IMR-90 (cell line): Measurements from ENCODE around the gene MARCHF6.

Experiments
- BHLHE40 ChIP-seq: fragments of 150-350 bp; IDR thresholded peaks from 2 replicates; pipeline ENCODE4 v1.6.1; 2016; ENCODE audit warnings: mild to moderate bottlenecking, low read depth, low read length
- CEBPB ChIP-seq: IDR thresholded peaks from 2 replicates; pipeline ENCODE4 v1.6.1; 2012; ENCODE audit warnings: low read depth, low read length, improper control_type of control experiment
- CHD1 ChIP-seq: IDR thresholded peaks from 2 replicates; pipeline ENCODE4 v1.6.1; 2012; ENCODE audit warnings: low read depth, low read length, improper control_type of control experiment
- MAZ ChIP-seq: IDR thresholded peaks from 2 replicates; pipeline ENCODE4 v1.6.1; 2012; ENCODE audit warnings: low read depth, mild to moderate bottlenecking, low read length, improper control_type of control experiment, moderate library complexity, borderline replicate concordance
- MXI1 ChIP-seq: IDR thresholded peaks from 2 replicates; pipeline ENCODE4 v1.6.1; 2012; ENCODE audit warnings: low read depth, mild to moderate bottlenecking, low read length, moderate library complexity, borderline replicate concordance
- POLR2A ChIP-seq: IDR thresholded peaks from 2 replicates; pipeline ENCODE4 v1.6.1; 2012; ENCODE audit warnings: mild to moderate bottlenecking, low read depth, low read length
- RAD21 ChIP-seq: IDR thresholded peaks from 2 replicates; pipeline ENCODE4 v1.6.1; 2012; ENCODE audit warnings: low read length, improper control_type of control experiment
- RCOR1 ChIP-seq: IDR thresholded peaks from 2 replicates; pipeline ENCODE4 v1.6.1; 2012; ENCODE audit warnings: mild to moderate bottlenecking, low read length, improper control_type of control experiment; ENCODE audit not compliant: insufficient replicate concordance
- RFX5 ChIP-seq: IDR thresholded peaks from 2 replicates; pipeline ENCODE4 v1.8.0; 2012; ENCODE audit warnings: low read depth, mild to moderate bottlenecking, low read length, moderate library complexity
- SMC3 ChIP-seq: fragments of 150-350 bp; IDR thresholded peaks from 2 replicates; pipeline ENCODE4 v1.6.1; 2016; ENCODE audit warnings: low read depth, mild to moderate bottlenecking, antibody characterized with exemption, low read length, moderate library complexity
- TF ChIP-seq, protein P1 (sequence below): fragments of 150-350 bp; IDR thresholded peaks from 2 replicates; pipeline ENCODE4 v1.6.1; 2017; ENCODE audit warnings: mild to moderate bottlenecking, antibody characterized with exemption, low read length, low read depth
- TF ChIP-seq, protein P2 (sequence below): conservative IDR thresholded peaks from 2 replicates; pipeline ENCODE4 v1.5.1; 2012; ENCODE audit warnings: mild to moderate bottlenecking, low read depth, low read length, improper control_type of control experiment

GRCh38 chr5:10352430-10353240, 860 bp upstream of the MARCHF6 start:
- TF ChIP-seq MXI1 (no peak; the same call in 1 of the 2 replicates), SMC3 (no peak), CHD1 (no peak), POLR2A (0 out of 2 replicates have a peak, but pooled peaks have one; percentile 30), RFX5 (no peak), MAZ (no peak), RCOR1 (no peak), CEBPB (no peak), BHLHE40 (no peak), RAD21 (no peak)
- TF ChIP-seq, protein P1, sequence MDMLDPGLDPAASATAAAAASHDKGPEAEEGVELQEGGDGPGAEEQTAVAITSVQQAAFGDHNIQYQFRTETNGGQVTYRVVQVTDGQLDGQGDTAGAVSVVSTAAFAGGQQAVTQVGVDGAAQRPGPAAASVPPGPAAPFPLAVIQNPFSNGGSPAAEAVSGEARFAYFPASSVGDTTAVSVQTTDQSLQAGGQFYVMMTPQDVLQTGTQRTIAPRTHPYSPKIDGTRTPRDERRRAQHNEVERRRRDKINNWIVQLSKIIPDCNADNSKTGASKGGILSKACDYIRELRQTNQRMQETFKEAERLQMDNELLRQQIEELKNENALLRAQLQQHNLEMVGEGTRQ: no peak
- TF ChIP-seq, protein P2, sequence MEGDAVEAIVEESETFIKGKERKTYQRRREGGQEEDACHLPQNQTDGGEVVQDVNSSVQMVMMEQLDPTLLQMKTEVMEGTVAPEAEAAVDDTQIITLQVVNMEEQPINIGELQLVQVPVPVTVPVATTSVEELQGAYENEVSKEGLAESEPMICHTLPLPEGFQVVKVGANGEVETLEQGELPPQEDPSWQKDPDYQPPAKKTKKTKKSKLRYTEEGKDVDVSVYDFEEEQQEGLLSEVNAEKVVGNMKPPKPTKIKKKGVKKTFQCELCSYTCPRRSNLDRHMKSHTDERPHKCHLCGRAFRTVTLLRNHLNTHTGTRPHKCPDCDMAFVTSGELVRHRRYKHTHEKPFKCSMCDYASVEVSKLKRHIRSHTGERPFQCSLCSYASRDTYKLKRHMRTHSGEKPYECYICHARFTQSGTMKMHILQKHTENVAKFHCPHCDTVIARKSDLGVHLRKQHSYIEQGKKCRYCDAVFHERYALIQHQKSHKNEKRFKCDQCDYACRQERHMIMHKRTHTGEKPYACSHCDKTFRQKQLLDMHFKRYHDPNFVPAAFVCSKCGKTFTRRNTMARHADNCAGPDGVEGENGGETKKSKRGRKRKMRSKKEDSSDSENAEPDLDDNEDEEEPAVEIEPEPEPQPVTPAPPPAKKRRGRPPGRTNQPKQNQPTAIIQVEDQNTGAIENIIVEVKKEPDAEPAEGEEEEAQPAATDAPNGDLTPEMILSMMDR: no peak
